SK-N-SH treated with all-trans-retinoic acid at 6 μM for 48 hours (cell line): ENCODE results near the gene CEP250.

Experiments used
- CSDC2 ChIP-seq: fragments of 250-450 bp; sonication (Bioruptor Pico); IDR thresholded peaks from 2 replicates; pipeline ENCODE4 v1.5.0; 2020; ENCODE audit warnings: mild to moderate bottlenecking, moderate library complexity
- ISL1 ChIP-seq: fragments of 250-450 bp; sonication (Bioruptor Pico); IDR thresholded peaks from 2 replicates; pipeline ENCODE4 v2.1.2; 2022; ENCODE audit warnings: mild to moderate bottlenecking, moderate library complexity
- PATZ1 ChIP-seq: fragments of 250-450 bp; sonication (Bioruptor Pico); IDR thresholded peaks from 2 replicates; pipeline ENCODE4 v1.8.0; 2020; ENCODE audit warnings: mild to moderate bottlenecking, moderate library complexity, borderline replicate concordance
- POU6F1 ChIP-seq: fragments of 250-450 bp; sonication (Bioruptor Pico); IDR thresholded peaks from 2 replicates; pipeline ENCODE4 v1.8.0; 2021; ENCODE audit warnings: low read depth, mild to moderate bottlenecking, moderate library complexity, borderline replicate concordance
- PPARA ChIP-seq: fragments of 250-450 bp; sonication (Bioruptor Pico); IDR thresholded peaks from 2 replicates; pipeline ENCODE4 v1.5.0; 2020; ENCODE audit warnings: mild to moderate bottlenecking, borderline replicate concordance
- RARB ChIP-seq: fragments of 250-450 bp; sonication (Bioruptor Pico); IDR thresholded peaks from 2 replicates; pipeline ENCODE4 v1.8.0; 2021; ENCODE audit warnings: mild to moderate bottlenecking, moderate library complexity
- SNAI2 ChIP-seq: fragments of 250-450 bp; sonication (Bioruptor Pico); IDR thresholded peaks from 2 replicates; pipeline ENCODE4 v1.5.0; 2020; ENCODE audit warnings: mild to moderate bottlenecking, moderate library complexity
- TCF4 ChIP-seq: fragments of 250-450 bp; sonication (Bioruptor Pico); IDR thresholded peaks from 2 replicates; pipeline ENCODE4 v1.8.0; 2021; ENCODE audit warnings: mild to moderate bottlenecking, moderate library complexity, borderline replicate concordance
- TOX ChIP-seq: fragments of 250-450 bp; sonication (Bioruptor Pico); IDR thresholded peaks from 2 replicates; pipeline ENCODE4 v1.8.0; 2021; ENCODE audit warnings: mild to moderate bottlenecking, moderate library complexity, borderline replicate concordance
- TSHZ2 ChIP-seq: fragments of 250-450 bp; sonication (Bioruptor Pico); IDR thresholded peaks from 2 replicates; pipeline ENCODE4 v1.5.0; 2020; ENCODE audit warnings: mild to moderate bottlenecking, moderate library complexity
- ZC3H10 ChIP-seq: fragments of 250-450 bp; sonication (Bioruptor Pico); IDR thresholded peaks from 2 replicates; pipeline ENCODE4 v1.5.1; 2021; ENCODE audit warnings: mild to moderate bottlenecking, moderate library complexity
- ZFP3 ChIP-seq: fragments of 250-450 bp; sonication (Bioruptor Pico); IDR thresholded peaks from 2 replicates; pipeline ENCODE4 v1.5.0; 2020; ENCODE audit warnings: mild to moderate bottlenecking, moderate library complexity
- ZFP30 ChIP-seq: fragments of 450-650 bp; formaldehyde crosslinking; IDR thresholded peaks from 2 replicates; pipeline ENCODE4 v1.5.0; 2022; ENCODE audit warnings: mild to moderate bottlenecking, moderate library complexity
- ZNF8 ChIP-seq: fragments of 450-650 bp; formaldehyde crosslinking; IDR thresholded peaks from 2 replicates; pipeline ENCODE4 v1.5.0; 2020; ENCODE audit warnings: mild to moderate bottlenecking, moderate library complexity

- TF ChIP-seq TOX (CRISPR knock-in tag) (no peak), ZFP3 (CRISPR knock-in tag) (no peak), POU6F1 (CRISPR knock-in tag) (no peak), RARB (CRISPR knock-in tag) (no peak), TSHZ2 (CRISPR knock-in tag) (no peak), TCF4 (CRISPR knock-in tag) (no peak), PPARA (CRISPR knock-in tag) (no peak), CSDC2 (no peak), ZFP30 (CRISPR knock-in tag) (no peak), PATZ1 (CRISPR knock-in tag) (no peak), ISL1 (no peak), ZNF8 (CRISPR knock-in tag) (no peak), SNAI2 (no peak), ZC3H10 (CRISPR knock-in tag) (no peak)
These were observed 47.9 kb downstream of the CEP250 start for GRCh38 chr20:35503281-35503680.
